Fibroblast of villous mesenchyme (primary cell): ENCODE measurements around the gene L1CAM. TPM values are rescaled to one million over a fixed set of nuclear protein-coding genes. Genes with fewer than 3 reads are reported as not detected.

ENCODE experiments used
- DNase-seq: peaks from one replicate; pipeline ENCODE4 v3.0.0-alpha.2; 2010; ENCODE audit warnings: low read depth
- H3K4me3 ChIP-seq: 2 replicates; pipeline ENCODE4 v1.5.1; 2011; ENCODE audit warnings: low read depth, mild to moderate bottlenecking, low read length
- total RNA-seq: library from RNA; depleted of rRNA; stranded (reverse); fragments of >200 nt; gene quantifications from 2 replicates; pipeline ENCODE4 v1.2.3, GENCODE V29; 2012
- TF ChIP-seq, protein P1 (sequence below): IDR thresholded peaks from 2 replicates; pipeline ENCODE4 v1.5.1; 2012; ENCODE audit warnings: low read depth, mild to moderate bottlenecking, low read length; ENCODE audit not compliant: insufficient read depth

Gene L1CAM
- total RNA-seq, 1 donor: 54.4 TPM

- TF ChIP-seq, protein P1, sequence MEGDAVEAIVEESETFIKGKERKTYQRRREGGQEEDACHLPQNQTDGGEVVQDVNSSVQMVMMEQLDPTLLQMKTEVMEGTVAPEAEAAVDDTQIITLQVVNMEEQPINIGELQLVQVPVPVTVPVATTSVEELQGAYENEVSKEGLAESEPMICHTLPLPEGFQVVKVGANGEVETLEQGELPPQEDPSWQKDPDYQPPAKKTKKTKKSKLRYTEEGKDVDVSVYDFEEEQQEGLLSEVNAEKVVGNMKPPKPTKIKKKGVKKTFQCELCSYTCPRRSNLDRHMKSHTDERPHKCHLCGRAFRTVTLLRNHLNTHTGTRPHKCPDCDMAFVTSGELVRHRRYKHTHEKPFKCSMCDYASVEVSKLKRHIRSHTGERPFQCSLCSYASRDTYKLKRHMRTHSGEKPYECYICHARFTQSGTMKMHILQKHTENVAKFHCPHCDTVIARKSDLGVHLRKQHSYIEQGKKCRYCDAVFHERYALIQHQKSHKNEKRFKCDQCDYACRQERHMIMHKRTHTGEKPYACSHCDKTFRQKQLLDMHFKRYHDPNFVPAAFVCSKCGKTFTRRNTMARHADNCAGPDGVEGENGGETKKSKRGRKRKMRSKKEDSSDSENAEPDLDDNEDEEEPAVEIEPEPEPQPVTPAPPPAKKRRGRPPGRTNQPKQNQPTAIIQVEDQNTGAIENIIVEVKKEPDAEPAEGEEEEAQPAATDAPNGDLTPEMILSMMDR: no peak
- no peak overlapping the region for H3K4me3 ChIP-seq
- DNase-seq: no peak
Measured at GRCh38 chrX:153861151-153861550, 24.8 kb downstream of the L1CAM start.

- TF ChIP-seq, protein P1: no peak
- no peak for DNase-seq
- H3K4me3 ChIP-seq: no peak overlapping the region
Measured at GRCh38 chrX:153857348-153857903, 28.5 kb downstream of the L1CAM start.

DNA sequence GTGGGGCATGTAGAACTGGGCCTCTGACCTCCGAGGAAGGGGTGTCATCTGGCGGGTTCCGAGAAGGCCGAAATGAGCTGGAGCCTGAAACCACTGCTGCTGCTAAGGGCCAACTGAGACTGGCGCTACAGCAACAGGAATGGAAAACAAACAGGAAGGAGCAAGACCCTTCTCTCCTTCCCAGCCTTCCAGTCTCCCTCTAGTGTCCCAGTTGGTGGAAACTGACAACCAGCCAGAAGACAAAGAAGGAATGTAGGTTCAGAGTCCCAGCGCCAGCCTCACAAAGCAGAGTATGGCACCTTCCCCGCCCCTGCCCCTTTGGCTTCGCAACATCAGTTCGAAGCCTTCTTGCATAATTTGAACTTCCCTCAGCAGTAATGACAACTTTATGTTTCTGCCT, 31.3 kb downstream of the L1CAM start:
- H3K4me3 ChIP-seq: no peak overlapping the region
- TF ChIP-seq, protein P1: no peak
- DNase-seq: no peak

GRCh38 chrX:153853902-153854267, 32.1 kb downstream of the L1CAM start:
- H3K4me3 ChIP-seq: no peak overlapping the region
- TF ChIP-seq, protein P1: no peak
- no peak for DNase-seq

DNA sequence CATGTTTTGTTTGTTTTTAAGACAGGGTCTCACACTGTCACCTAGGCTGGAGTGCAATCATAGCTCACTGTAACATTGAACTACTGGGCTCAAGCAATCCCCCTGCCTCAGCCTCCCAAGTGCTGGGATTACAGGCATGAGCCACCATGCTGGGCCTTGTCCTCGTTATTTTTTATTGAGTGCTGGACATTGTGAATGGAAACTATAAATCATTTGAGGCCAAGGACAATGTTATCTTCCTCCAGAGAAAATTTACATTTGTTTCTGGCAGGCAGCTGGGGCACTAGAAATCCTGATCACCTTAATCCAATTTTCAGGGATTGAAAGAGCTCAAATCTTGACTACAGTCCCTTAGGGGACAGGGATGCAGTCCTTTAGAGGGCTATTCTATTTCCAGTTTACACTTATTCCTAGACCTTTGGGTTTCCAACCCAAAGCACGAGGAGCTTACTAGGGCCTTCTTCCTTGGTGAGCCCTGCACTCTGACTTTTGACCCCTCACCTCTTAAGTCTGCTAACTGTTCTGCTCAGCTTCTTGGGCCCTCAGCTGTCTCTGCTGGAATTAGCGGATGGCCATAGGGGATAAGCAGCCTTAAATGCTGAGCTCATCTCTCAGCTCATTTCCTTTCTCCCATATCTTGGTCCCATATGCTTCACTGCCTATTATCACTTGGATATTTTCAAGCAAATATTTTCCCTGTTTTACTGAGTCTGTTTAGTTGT, 32.6 kb downstream of the L1CAM start:
- DNase-seq: no peak
- H3K4me3 ChIP-seq: no peak overlapping the region
- TF ChIP-seq, protein P1: no peak

- no peak for DNase-seq
- TF ChIP-seq, protein P1: no peak
Measured at GRCh38 chrX:153851981-153852380, 34.0 kb downstream of the L1CAM start.

GRCh38 chrX:153848325-153848724, 37.6 kb downstream of the L1CAM start:
- no peak overlapping the region for H3K4me3 ChIP-seq
- DNase-seq: no peak
- TF ChIP-seq, protein P1: no peak

More at GRCh38 chrX:153851981-153852380, 34.0 kb downstream of the L1CAM start:
- no peak overlapping the region for H3K4me3 ChIP-seq
